HG02852 (cell line): ENCODE data around the gene ARL6IP5.

Experiments
- ATAC-seq: cut with Tn5 transposase; IDR thresholded peaks from one replicate; pipeline ENCODE4 v1.9.1; 2021; ENCODE audit warnings: mild to moderate bottlenecking, moderate library complexity; ENCODE audit not compliant: unreplicated experiment

The ARL6IP5 gene

DNA sequence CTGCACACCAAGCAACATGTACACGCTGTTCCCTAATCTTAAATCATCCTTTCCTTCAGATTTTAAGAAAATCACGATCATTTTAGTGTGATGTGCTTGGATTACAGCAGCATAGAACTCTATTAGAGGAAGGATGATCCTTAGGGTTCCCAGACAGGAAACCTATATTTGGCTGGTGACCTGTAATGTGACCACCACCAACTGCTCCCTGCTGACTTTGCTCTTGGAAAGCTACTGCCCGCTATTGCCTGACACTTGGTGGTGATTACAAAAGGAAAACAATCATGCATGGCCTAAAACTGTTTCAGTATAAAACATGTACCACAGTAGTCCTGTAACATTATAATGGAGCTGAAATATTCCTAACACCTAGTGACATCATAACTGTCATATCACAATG is 64.8 kb downstream of the ARL6IP5 start:
- no peak for ATAC-seq
